GM19397 (cell line): Measurements from ENCODE around the gene NR1D1.

Experiments used
- ATAC-seq: cut with Tn5 transposase; IDR thresholded peaks from one replicate; pipeline ENCODE4 v1.9.1; 2021; ENCODE audit warnings: mild to moderate bottlenecking, moderate library complexity; ENCODE audit not compliant: unreplicated experiment

Gene NR1D1

GRCh38 chr17:40076591-40076990 lies 23.8 kb downstream of the NR1D1 start:
- no peak for ATAC-seq

DNA sequence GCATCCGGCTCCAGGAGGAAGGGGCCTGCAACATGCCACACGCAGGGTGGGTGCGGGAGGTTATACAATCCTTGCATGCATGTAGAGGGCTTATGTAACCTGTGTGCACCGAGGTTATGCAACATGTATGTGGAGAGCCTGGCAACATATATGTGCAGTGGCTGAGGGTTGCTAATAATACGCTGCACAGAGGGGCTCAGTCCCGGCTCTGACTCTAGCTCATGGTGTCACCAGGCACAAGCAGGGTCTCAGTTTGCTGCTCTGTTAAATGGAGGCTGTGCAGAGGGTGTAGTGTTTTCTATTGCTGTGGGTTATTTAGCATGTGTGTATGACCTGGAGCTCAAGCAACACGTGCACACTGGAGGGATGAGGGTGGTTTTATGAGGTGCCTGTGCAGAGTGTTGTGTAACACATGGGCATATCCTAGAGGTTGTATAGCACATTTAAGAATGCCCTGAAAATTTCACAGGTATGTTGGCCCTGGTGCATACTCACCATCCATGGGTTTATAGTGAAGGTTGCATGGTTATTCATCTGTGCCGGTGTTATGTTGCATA lies 24.4 kb downstream of the NR1D1 start:
- ATAC-seq, result no peak

- ATAC-seq, result no peak
These were observed 25.0 kb downstream of the NR1D1 start for GRCh38 chr17:40075201-40075941.

- ATAC-seq, result no peak
These were observed 25.6 kb downstream of the NR1D1 start for GRCh38 chr17:40074871-40075200.

DNA sequence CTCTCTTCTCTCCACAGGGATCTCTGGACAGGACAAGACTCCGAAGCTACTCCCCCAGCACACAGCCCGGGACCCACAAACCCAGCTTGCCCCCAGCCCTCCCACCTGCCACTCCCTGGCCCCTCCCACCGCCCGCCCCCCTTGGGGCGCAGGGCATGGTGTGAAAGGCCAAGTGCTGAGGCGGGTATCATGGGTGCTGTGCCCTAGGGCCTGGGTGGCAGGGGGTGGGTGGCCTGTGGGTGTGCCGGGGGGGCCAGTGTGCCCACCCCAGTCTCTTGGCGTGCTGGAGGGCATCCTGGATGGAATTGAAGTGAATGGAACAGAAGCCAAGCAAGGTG lies 26.2 kb downstream of the NR1D1 start:
- ATAC-seq, result no peak

DNA sequence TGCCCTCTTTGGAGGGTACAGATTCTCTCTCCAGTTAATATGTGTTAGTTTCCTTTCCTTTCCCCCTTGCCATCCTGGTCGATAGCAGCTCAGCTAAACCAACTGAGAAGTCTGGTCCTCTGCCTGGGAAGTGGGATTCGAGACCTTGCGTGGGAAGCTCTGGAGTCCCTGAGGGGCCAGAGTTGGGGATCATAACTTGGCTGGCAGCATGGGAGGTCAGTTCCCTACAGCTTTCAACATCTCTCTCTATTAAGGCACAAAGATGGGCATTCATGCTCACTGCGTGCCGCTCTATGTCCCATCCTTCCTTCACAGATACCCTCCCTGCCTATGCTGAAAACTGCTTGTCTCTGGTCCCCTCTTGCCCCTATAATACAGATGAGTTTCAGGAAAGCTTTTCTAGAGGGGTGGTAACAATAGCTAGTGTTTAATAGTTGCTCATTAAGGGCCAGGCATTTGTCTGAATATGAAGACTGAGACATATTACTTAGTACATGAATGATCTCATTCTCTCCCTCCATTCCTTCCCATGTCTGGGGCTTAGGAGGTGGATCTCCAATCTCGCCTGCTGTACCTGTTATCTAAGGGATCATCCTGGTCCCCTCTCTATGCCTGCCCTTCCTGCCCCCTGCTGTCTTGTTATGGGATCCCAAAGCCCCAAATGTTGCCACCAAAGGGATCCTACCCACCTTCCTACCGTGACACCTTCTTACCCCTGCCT lies 26.8 kb downstream of the NR1D1 start:
- no peak for ATAC-seq

DNA sequence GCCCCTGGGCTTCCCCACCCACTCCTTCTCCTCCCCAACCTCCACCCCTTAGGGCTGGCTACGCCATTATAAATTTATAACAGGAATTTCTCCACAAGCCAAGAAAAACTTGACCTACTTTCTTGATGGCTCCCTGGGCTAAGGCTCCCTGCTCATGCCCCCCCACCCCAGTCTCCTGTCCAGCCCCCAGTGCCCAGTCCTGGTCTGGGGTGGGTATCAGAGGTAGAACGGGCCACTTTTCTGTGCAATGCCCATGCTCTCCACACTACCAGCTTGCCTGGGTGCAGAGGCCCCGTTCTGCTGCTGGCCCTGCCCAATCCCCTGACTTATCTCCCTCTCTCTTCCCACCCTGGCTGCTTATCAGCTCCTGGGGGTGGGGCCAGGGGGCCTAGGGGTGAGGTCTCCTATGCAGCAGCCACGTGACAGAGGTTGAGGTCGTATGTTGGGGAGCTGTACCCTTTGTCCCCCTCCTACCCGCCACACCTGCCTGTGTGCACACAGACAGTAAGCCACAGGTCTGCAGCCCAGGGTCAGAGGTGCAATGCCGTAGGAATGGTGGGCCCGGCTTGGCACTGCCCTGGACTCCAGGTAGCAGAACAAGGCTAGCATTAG lies 27.5 kb downstream of the NR1D1 start:
- ATAC-seq, result no peak

GRCh38 chr17:40072040-40072734 lies 28.2 kb downstream of the NR1D1 start:
- ATAC-seq, result no peak

DNA sequence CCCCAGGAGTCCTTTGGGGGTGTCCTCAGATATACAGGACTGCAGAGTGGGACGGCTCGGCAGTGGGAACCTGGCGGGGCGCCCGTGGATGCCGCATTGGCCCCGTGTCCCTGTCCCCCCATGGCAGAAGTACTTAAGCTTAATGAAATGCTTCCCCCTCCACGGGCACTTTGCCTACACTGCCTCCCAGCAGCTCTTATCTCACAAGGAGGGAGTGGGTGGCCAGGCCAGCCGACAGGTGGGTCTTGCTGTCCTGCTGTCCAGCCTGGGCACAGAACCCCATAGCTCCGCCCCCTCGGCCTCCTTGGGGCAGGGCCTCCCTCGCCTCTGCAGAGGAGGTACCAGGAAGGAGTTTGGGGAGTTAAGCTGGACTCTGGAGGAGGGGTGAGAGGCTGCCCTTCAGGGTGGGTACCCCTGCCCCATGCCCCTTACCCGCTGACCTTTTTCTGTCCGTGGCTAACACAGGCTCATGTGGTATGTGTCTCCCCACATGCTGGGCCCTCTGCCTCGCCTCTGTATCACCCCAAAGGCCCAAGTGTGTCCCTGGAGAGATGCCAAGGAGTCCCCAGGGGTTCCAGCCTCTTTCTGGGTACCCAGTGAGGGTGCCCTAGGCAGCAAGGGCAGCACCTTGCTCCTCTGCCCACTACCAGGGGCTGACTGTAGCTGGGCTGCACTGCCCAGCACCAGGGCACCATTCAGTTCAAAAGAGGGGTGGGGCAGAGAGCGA lies 28.9 kb downstream of the NR1D1 start:
- no peak for ATAC-seq

DNA sequence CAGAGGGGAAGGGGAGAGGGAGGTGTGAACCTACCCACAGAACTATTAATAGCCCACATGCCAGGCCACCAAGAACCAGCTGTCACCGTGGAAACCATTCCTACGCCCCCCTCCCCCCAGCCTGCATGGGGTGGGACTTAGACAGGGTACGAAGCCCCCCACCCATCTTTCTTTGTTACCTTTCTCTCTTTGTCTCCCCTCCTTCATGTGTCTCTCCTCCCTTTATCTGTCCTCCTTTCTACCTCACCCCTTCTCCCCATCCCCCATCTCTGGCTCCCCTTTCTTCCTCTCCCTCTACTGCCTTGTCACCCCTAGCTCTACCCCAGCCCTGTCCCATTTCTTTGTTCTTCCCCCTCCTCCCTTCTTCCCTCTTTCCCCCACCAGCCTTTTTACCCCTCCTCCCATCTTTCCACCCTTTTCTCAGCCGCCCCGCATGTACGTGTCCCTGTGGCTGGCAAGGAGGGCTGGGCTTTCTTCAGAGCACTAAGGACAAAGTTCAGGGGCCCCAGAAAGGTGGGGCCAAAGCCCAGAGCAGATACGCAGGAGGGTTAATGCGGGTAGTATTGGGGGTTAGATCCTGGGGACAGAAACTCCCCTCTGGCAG lies 29.6 kb downstream of the NR1D1 start:
- ATAC-seq, result no peak

- no peak for ATAC-seq
These were observed 30.4 kb downstream of the NR1D1 start for GRCh38 chr17:40069751-40070708.

DNA sequence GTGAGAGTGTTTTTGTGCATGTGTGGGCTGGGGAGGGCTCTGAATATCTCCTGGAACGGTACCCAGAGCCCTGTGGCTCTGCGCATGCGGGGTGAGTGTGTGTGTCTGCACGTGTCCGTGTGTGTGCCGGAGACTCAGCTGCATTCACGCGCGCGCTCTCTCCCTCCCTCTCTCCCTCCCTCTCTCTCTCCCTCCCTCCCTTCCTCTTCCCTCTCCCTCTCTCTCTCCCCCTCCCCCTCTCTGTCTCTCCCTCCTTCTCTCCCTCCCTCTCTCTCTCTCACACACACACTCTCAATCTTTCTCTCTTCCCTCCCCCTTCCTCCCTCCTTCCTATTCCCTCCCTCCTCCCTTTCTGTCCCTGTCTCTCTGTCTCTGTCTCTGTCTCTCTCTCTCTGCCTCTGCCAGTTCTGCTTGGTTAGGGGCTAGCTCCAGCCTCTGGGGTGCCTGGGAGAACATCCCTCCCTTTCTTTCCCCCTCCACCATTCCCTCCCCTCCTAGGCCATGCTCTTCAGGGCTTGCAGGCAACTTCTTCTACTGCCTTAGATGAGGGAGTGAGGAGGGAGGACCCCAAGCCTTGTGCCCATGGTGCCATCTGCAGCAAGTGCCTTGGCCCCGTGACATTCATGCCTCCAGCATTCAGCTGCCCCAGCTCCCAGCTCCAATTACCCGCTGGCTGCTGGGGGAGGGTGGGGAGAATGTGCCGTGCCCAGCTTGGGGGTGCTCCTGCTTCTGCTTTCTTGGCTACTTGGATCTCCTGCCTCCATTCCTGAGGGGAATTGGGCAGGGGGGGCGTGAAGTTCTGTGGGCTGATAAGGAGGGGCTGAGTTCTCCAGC lies 31.3 kb downstream of the NR1D1 start:
- ATAC-seq, result no peak

DNA sequence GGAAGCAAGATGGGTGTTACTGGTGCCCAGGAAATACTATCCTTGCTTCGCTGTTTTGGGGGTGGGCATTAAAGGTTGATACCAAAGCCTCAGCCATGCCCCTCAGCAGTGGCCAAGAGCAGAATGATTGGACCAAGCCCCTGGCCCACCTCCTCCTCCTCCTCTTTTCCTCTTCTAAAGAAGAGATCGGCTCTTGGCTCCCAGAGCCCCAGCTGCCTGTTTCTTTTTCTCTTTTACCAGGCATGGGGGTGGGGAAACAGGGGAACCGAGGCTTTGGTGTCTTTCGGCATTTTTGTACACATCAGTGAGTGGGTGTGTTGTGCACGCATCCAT lies 31.8 kb downstream of the NR1D1 start:
- ATAC-seq, result no peak

DNA sequence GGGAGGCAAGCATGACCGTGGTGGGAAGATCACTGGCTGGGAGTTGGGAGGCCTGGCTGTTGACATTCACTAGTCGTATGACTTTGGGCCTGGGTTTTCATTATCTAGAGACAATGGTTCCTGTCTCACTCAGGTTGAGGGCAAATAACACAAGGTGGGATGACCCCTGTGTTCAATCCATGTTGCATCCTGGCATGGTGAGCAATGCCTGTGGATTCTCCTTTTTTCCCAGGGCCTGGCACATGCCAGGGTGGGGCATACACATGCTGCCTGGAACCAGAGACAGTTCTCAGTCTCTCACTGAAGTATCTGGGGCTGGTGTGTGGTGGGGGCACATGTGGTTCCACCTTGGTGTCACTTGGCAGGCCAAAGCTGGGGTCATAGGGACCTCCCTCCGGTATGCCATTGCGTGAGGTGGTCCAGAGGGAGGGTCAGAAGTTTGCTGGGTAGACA lies 32.2 kb downstream of the NR1D1 start:
- ATAC-seq, result no peak

- no peak for ATAC-seq
These were observed 32.7 kb downstream of the NR1D1 start for GRCh38 chr17:40067710-40068109.

DNA sequence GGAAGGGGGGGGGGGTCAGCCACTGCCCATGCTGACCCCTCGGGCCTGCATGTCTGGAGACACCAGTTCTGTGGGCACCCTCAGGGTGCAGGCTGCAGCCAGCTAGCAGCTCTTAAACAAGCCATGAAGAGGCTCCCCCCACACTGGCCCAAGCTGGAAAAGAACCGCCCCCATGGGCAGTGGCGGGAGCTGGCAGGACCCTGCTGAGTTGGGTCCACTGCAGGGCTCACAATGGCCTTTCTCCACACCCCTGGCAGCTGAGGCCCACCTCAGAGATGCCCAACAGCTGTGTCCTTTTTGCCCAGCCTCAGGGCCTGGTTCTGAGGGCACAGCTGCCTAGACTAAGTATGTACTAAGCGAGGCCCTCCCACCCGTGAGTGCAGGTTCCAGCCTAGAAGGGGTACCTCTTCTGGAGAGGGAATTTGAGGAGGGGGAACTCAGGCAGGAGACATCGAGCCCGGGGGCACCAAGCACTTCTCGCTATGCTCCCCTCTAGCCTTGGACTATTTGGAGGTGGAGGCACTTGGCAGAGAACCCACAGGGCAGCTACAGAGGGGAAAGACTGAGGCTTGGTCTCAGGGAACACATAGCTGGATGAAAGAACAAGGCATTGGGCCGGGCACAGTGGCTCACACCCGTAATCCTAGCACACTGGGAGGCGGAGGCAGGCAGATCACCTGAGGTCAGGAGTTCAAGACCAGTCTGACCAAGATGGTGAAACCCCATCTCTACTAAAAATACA lies 34.4 kb downstream of the NR1D1 start:
- ATAC-seq, result no peak

DNA sequence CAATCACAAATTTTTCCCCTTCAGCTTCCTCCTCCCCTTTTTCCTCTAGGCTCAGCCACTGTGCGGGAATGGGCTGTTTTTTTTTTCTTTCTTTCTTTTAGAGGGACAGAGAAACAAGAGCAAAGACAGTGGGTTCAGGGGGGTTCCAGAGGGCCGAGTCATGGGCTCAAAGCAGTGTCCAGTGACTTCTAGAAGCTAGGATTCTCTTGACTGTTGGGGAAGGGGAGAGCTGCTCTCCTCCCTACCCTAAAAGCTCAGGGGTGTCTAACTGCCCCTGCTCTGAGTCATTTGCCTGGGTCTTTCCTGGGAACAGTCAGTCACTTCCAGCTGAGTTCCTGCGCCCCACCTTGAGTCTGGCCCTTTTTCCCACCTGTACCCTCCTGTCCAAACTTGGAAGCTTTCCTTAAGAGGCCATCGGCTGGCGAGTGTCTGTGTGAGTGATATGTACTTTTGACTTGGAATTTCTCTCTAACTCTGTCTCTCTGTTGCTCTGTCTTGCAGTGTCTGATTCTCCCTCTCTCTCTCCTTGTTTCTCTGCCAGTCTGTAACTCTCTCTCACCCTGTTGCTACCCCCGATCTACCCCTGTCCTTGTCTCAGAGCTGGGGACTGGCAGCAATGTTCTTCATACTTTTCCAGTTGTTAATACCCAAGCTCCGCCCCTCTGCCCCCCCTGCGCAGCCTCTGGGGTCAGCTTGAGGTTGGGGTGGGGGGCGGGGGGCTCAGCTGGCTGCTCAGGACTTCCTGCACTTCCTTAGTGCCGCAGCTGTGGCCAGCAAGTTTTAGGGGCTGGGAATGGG lies 35.2 kb downstream of the NR1D1 start:
- ATAC-seq, result no peak
